NCI-H1436 (cell line): ENCODE measurements around the gene NOL4L.
A peak's percentile ranks its signal among the peaks of the same experiment; 100 is the strongest.

Experiments used
- DNase-seq: peaks from one replicate; lab custom pipeline; 2025; lab: John Stamatoyannopoulos, UW

The NOL4L gene

GRCh38 chr20:32539817-32540675, 45.1 kb downstream of the NOL4L start:
- no peak for DNase-seq

DNA sequence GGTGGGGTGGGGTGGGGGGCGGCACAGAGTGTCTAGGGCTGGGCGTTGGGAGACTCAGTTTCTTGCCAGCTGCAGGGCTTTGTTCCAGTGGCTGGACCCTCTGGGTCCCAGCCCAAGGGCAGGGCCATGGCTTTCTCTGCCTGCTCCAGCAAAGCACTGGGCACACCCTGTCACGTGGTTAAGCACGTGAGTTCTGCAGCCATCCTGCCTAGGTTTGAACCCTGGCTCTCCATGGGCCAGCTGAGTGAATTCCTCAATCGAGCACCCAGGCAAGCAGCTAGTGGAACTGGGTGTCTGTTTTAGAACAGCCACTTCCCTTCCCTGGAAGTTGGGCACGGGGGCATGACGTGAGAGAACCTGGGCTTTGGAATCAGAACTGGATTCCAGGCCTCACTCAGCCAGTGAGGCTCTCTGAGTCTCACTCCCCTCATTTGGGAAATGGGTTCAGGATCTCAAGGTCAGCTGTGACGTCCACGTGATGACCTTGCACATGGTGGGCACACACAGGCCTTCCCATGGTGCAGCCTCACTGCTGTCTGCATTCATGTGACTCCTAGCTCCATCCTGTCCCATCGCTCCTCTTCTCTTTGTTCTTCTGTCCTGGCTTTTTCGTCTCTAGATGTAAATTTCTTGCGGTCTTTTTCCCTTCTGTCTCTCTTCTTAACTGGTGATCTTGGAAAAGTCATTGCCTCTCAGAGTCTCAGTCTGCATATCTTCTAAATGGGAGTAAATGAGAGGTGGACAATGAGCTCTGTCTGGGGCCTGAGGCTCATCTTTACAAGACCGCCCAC, 45.9 kb downstream of the NOL4L start:
- DNase-seq, result peak; percentile 22

DNA sequence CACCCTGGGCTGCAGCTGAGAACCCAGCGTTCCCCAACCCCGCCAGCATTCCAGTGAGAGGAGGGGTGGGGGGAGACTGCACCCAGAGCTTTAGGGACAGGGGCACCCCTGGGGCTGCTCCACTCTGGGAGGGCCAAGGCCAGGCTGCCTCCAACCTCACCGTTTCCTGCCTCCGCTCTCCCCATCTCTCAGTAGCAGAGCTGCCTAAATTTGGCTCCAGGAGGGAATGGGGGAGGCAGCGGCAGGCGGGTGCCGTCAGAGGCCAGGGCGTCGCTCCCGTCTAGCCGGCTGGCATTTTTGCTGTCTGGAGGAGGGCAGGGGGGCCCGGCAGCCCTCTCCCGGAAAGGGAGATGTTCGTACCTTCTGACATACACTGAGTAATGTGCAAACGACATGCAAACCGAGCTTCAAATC, 46.6 kb downstream of the NOL4L start:
- no peak for DNase-seq

DNA sequence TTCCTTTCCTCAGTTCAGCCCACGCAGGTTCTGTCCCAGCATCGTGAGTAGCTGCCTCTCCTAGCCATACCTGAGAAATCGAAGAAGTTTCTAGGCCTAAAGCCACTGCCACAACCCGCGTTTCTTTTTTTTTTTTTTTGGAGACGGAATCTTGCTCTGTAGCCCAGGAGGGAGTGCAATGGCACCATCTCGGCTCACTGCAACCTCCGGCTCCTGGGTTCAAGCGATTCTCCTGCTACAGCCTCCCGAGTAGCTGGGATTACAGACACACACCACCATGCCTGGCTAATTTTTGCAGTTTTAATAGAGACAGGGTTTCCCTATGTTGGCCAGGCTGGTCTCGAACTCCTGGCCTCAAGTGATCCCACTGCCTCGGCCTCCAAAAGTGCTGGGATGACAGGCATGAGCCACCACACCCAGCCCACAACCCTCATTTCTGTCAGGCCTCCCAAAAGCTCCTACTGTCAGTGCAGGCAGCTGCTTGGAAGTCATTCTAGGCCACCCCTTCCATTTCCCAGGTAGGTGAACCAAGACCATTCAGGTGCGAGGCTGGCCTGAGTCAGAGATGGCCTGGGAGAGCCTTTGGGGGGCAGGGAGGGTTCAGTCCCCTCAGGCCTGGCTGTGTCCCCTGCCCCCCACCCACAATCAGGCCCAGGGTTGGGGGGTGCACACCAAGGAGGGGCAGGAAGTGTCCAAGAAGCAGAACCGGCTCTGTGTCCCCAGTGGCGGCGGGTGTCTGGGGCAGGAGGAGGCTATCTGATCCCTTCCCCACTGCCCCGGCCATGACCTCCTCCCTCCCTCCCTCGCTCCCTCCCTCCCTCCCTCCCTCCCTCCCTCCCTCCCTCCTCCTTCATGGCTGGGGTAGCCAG, 47.2 kb downstream of the NOL4L start:
- DNase-seq, result no peak

DNA sequence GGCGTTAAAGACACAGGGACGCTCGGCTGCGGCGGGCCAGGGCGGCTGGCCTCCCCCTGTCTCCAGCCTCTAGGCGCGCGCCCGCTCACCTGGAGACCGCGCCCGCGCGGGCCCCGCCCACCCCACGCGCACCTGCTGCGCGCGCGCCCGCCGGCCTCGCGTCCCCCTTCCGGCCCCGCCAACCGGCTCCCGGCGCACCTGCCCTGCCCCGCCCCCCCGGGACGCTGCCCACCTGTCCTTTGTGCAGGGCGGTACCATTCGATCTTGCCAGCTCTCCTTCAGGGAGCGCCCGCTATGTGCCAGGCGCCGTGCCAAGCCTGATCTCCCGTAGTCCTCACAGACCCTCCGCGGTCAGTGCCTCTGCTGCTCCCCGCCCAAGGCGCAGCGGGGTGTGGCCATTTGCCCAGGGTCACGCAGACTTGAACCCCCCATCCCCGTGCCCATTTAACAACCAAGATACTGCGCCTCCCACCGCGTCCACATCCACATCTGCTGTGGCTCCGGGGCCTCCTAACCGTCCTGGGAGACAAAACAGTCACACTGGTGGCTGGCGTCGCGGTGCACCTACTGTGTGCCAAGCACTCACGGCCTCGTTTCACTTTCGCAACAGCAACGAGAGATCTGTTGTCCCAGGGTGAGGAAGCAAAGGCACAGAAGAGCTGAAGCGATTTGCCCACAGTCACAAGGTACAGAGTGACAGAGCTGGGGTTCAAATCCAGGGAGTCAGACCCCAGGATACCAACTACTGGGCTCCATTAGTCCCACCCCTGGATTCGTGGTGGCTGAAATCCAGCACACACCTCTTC, 48.1 kb downstream of the NOL4L start:
- peak; percentile 90 for DNase-seq

- peak; percentile 97 for DNase-seq
Measured at GRCh38 chr20:32535953-32536823, 48.9 kb downstream of the NOL4L start.

DNA sequence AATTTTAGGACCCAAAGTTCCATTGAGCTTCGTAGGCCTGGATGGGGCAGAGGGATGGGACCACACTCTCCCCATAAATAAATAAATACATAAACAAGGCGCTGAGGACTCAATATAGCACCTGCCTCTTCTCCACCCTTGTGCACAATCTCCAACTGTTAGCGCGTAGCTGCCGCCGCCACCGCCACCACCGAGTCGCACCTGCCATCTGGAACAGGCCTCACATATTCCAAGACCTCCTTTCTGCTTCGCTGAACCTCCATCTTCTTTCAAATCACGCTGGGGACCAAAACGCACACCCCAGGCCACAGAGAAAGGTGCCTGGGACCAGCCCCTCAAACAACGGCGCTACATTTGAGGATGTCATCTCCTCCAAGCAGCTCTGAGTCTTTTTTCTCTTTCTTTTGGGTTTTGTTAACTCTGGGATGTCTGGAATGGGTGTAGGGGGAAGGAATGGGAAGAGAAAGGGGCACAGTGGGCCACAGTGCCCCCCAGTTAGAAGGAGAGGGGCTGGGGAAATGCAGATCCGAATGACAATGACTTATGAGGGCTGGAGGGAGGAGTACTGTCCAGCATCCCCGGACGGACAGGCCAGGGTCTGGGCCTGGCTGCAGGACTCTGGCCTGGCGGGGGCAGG, 49.7 kb downstream of the NOL4L start:
- DNase-seq, result peak; percentile 61

GRCh38 chr20:32534661-32535240, 50.4 kb downstream of the NOL4L start:
- peak; percentile 21 for DNase-seq

- no peak for DNase-seq
Measured at GRCh38 chr20:32533732-32534131, 51.4 kb downstream of the NOL4L start.

GRCh38 chr20:32532246-32532645, 52.9 kb downstream of the NOL4L start:
- DNase-seq, result no peak

DNA sequence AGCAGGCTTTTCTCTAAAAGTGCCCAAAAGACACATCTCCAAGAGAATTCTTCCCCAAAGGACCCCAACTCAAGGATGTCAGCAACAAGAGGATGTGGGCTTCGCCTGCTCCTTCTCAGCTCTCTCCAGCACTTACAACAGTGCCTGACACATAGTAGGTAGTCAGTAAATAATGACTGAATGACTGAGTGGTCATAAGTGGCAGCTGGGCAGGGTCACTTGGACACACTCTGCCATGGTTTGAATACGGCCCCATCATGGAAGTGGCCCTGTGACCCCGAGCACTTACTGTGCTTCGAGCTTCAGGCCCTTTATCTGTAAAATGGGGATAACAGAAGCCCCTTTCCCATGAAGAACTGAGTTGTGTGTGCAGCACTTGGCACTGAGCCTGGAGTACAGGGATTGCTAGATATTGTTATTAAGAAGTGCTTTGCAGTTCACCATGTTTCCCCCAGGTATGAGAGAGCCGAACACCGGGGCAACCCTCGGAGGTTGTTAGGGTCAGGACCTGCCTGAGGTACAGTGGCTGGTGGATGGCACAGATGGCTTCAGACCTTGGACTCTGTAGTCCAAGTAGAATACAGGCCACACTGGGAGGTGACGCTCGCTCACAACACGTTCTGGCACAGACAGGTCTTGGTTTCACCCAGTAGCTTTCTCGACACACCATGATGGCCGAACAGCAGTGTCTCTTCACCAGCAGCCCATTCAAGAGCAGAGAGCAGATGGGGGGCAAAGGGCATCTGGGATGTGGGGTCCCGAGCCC, 56.0 kb downstream of the NOL4L start:
- DNase-seq, result no peak

DNA sequence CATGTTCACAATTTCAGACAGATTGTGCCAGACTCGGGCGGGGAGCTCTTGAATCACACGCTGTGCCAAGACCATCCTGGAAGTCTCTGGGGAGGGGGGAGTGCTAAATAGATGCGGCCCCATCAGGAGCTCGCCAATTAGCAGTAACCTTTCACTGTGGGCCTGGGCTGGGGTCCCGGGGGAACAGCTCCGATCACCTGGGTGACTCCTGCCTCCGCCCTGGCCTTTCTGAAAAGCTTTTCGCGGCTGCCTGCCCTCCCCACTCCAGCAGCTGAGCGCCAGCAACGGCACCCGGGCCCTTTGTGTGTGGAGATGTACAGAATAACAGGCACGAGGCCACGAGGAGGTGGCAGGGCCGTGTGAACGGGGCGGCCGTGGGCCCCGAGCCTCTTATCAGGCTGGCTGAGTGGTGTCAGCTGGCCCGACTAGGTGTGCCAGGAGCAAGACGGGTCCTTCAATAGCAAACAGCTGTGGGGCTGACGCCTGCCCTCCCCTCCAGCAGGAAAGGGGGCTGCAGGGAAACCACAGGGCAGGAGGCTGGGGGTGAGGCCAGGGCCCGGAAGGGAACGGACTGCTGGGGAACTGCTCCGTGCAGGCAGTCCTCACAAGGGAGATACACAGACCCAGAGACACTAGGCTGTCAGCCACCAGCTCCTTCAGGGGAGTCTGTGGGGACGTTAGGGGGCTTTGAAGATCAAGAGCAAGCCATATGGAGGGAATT, 56.8 kb downstream of the NOL4L start:
- DNase-seq, result peak; percentile 86

- peak; percentile 42 for DNase-seq
Measured at GRCh38 chr20:32527447-32528055, 57.6 kb downstream of the NOL4L start.

DNA sequence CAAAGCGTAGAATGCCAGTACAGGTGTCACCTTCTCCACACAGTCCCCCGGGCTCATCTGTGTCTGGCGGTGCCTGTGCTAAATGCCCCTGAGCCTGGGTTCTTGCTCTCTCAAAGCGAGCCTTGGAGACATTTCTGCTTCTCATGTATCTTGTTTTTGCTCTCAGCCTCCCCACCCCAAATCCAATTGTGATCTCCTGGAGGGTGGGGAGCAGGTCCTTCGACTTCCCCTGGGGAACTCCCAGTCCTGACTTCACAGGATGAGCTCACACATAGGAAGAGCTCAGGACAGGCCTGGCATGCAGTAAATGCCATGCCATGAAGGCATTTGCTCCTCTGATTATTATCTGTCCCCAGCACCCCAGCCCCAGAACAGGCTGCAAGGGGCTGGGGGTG, 58.1 kb downstream of the NOL4L start:
- no peak for DNase-seq

DNA sequence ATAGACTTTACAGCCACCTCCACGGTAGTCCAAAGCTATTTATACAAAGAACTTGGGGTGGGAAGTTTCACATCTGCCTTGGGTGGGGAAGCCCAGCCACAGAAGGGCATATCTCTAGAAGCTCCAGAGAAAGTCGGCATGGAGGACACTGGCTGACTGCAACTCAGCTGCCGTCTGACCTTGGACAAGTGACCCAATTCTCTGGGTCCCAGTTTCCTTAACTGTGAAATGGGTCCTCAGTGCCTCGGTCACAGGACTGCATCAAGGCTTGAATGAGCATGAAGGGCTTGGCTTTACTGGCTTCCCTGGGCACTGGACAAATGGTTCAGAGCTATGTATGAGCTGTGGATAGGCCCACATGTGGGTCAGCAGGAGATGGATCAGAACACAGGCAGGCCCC, 58.6 kb downstream of the NOL4L start:
- DNase-seq, result no peak

DNA sequence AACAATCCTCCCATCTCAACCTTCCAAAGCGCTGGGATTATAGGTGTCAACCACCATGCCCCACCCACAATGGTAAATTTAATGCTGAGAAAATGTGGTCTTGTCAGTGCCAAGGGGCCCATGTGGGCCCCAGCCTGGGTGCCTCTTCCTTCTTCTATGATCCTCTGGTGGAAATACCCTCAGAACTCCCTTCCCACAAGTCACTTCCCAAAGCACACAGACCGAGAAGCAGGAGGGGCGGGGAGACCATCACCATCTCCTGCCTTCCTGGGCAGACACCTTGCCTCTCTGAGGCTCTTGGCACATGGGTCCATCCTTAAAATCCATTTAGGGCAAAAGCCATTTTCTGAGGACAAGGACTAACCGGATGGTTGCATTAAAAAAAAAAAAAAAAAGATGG, 59.0 kb downstream of the NOL4L start:
- DNase-seq, result no peak

- DNase-seq, result no peak
Measured at GRCh38 chr20:32524829-32525501, 60.2 kb downstream of the NOL4L start.
